Dermis microvascular lymphatic vessel endothelial cell (primary cell): Measurements from ENCODE around the gene NIBAN1. TPM values are rescaled to one million over a fixed set of nuclear protein-coding genes. Genes with fewer than 3 reads are reported as not detected.

ENCODE experiments used
- total RNA-seq: library from RNA; depleted of rRNA; stranded (reverse); fragments of >200 nt; gene quantifications from 2 replicates; pipeline ENCODE4 v1.2.1, GENCODE V29; 2014

NIBAN1 gene
- total RNA-seq, 1 donor from 2014 or later: 4.1 TPM

Other genes starting within 250 kb of the NIBAN1 start
- 35.0 and 45.6 TPM in 2 replicates for gene EDEM3, start 219.7 kb downstream of the NIBAN1 start, total RNA-seq
- 19.5 and 30.6 TPM in 2 replicates for gene RNF2, start 71.0 kb upstream of the NIBAN1 start, total RNA-seq
- gene TRMT1L, start 182.4 kb upstream of the NIBAN1 start, total RNA-seq: 15.5 and 18.8 TPM in 2 replicates
- gene SWT1, start 182.7 kb upstream of the NIBAN1 start, total RNA-seq: 3.1 and 4.0 TPM in 2 replicates